ENCODE results near the gene UFSP1. TPM values are rescaled to one million over a fixed set of nuclear protein-coding genes. Genes with fewer than 3 reads are reported as not detected.

Gene UFSP1
- total and polyA plus RNA-seq, 10 of the 15 experiments (the other 5 are each of a cell fraction or from before 2014, with no cell fraction given) = 0.14 to 10.6 (median 2.8) TPM

GRCh38 chr7:100888988-100889750, at the start of gene UFSP1 (continued):
- TF ChIP-seq, protein P1, sequence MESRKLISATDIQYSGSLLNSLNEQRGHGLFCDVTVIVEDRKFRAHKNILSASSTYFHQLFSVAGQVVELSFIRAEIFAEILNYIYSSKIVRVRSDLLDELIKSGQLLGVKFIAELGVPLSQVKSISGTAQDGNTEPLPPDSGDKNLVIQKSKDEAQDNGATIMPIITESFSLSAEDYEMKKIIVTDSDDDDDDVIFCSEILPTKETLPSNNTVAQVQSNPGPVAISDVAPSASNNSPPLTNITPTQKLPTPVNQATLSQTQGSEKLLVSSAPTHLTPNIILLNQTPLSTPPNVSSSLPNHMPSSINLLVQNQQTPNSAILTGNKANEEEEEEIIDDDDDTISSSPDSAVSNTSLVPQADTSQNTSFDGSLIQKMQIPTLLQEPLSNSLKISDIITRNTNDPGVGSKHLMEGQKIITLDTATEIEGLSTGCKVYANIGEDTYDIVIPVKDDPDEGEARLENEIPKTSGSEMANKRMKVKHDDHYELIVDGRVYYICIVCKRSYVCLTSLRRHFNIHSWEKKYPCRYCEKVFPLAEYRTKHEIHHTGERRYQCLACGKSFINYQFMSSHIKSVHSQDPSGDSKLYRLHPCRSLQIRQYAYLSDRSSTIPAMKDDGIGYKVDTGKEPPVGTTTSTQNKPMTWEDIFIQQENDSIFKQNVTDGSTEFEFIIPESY (IDR thresholded peaks at IDR 0.05) = no peak
- no peak for TF ChIP-seq FOXM1 (IDR thresholded peaks at IDR 0.05; ENCODE audit: low read depth, low read length)
- no peak for TF ChIP-seq STAT3 (IDR thresholded peaks at IDR 0.05; ENCODE audit: low read depth, low read length)
- peak; percentile 25 for TF ChIP-seq USF1 (IDR thresholded peaks at IDR 0.05; ENCODE audit: borderline replicate concordance, extremely low read length, insufficient read depth, low read depth, low read length)
- TF ChIP-seq SRF (IDR thresholded peaks at IDR 0.05; ENCODE audit: low read depth in 2 of 2, low read length in 2 of 2) = no peak
- no peak for TF ChIP-seq CTCF (IDR thresholded peaks at IDR 0.05 in 2 of 3, conservative IDR thresholded peaks at IDR 0.05 in 1 of 3; ENCODE audit: control insufficient read depth in 2 of 3, extremely low read depth in 1 of 3, insufficient read depth in 1 of 3, low read depth in 3 of 3, low read length in 3 of 3)
- no peak for TF ChIP-seq NFYB (IDR thresholded peaks at IDR 0.05; ENCODE audit: insufficient read depth, low read depth, low read length)
- TF ChIP-seq CEBPZ (IDR thresholded peaks at IDR 0.05; ENCODE audit: low read depth, low read length) = no peak
- no peak for TF ChIP-seq ZBED1 (IDR thresholded peaks at IDR 0.05; ENCODE audit: borderline replicate concordance)
- TF ChIP-seq BCL3 (IDR thresholded peaks at IDR 0.05; ENCODE audit: borderline replicate concordance, insufficient read depth, low read depth, low read length, poor library complexity, severe bottlenecking) = no peak
- TF ChIP-seq CREM (IDR thresholded peaks at IDR 0.05; ENCODE audit: low read depth) = 0 out of 2 replicates have a peak, but pooled peaks have one; percentile 14
- TF ChIP-seq FOS (IDR thresholded peaks at IDR 0.05; ENCODE audit: borderline replicate concordance, extremely low read depth, insufficient read length) = no peak
- no peak for TF ChIP-seq YBX1 (IDR thresholded peaks at IDR 0.05)
- TF ChIP-seq KLF5 (IDR thresholded peaks at IDR 0.05; ENCODE audit: partially characterized antibody) = no peak
- TF ChIP-seq MTA2 (IDR thresholded peaks at IDR 0.05; ENCODE audit: low read depth) = no peak
- no peak for TF ChIP-seq EGR1 (IDR thresholded peaks at IDR 0.05; ENCODE audit: borderline replicate concordance in 1 of 2, low read depth in 2 of 2, low read length in 2 of 2)
- TF ChIP-seq USF2 (IDR thresholded peaks at IDR 0.05; ENCODE audit: borderline replicate concordance, low read depth, low read length) = no peak; the same call in 1 of the 2 replicates
